Neural progenitor cell (in vitro differentiated cells): ENCODE results near the gene GFOD1.

Source experiments
- CTCF ChIP-seq: fragments of 200-600 bp; sonication (generic); IDR thresholded peaks from 2 replicates; pipeline ENCODE4 v1.5.1; 2017; ENCODE audit warnings: antibody characterized with exemption, mild to moderate bottlenecking
- EZH2 ChIP-seq: fragments of 200-600 bp; sonication (generic); IDR thresholded peaks from 2 replicates; pipeline ENCODE4 v1.6.1; 2017; ENCODE audit warnings: antibody characterized with exemption, mild to moderate bottlenecking, moderate library complexity
- EZH2phosphoT487 ChIP-seq: fragments of 200-600 bp; sonication (generic); IDR thresholded peaks from 2 replicates; pipeline ENCODE4 v1.6.1; 2017; ENCODE audit warnings: antibody characterized with exemption

DNA sequence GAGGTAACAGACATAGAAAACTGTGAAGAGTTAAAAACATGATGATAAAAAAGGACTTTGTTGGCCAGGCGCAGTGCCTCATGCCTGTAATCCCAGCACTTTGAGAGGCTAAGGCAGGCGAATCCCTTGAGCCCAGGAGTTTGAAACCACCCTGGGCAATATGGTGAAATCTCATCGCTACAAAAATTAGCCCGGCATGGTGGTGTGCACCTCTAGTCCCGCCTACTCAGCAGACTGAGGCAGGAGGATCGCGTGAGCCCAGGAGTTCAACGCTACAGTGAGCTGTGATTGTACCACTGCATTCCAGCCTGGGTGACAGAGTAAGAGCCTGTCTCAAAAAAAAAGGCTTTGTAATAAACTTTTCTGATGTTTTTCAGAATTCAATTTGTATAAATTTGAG is 60.1 kb downstream of the GFOD1 start:
- no peak for TF ChIP-seq CTCF
- no peak for TF ChIP-seq EZH2phosphoT487
- no peak for TF ChIP-seq EZH2
